Measurements from ENCODE around the gene DVL2.
A peak's percentile ranks its signal among the peaks of the same experiment; 100 is the strongest.

The DVL2 gene

DNA sequence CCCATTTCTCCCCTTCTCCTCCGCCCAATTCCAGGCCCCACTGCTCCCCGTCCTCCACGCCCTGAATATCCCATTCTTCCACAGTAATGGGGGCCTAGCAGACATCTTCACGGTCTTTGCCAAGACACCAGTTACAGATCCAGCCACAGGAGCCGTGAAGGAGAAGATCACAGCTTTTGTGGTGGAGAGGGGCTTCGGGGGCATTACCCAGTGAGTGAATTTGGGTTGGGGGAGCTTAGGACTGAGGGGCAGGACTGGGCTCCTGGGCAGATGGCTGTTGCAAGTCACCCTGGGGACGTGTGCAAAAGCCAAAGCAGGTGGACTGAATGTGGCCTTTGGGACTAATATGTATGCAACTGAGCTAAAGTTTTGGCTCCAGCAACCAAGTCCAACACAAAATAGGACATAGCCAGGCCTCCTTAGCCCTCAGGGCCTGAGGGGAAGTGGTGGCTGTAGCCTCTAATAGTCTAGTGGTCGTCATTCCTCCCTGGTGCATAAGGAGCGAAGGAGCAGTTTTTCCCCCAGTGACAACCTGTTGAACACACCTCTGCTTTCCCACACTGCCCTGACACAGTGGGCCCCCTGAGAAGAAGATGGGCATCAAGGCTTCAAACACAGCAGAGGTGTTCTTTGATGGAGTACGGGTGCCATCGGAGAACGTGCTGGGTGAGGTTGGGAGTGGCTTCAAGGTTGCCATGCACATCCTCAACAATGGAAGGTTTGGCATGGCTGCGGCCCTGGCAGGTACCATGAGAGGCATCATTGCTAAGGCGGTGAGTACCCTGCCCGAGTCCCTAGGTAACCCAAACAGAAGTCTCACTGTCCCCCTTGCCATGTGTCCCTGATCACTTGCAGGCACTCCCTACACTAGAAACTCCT, 12.0 kb downstream of the DVL2 start:
- H3K4me1 ChIP-seq (ENCODE audit: control insufficient read depth, low read depth, low read length) = peaks cover 9% of the 10 kb centered on the region
- H4K5ac ChIP-seq (ENCODE audit: low read length) = no peak overlapping the region
- H3K56ac ChIP-seq (ENCODE audit: low read length) = no peak overlapping the region
- H3K27ac ChIP-seq (ENCODE audit: low read depth, low read length) = no peak overlapping the region
- peaks cover 4% of the 10 kb centered on the region for H3K79me1 ChIP-seq (ENCODE audit: low read length)
- H2BK5ac ChIP-seq (ENCODE audit: low read length) = no peak overlapping the region
- no peak overlapping the region for H2BK120ac ChIP-seq (ENCODE audit: low read depth, low read length)
- H3K4ac ChIP-seq (ENCODE audit: low read depth, low read length) = no peak overlapping the region
- no peak overlapping the region for H3K9ac ChIP-seq (ENCODE audit: low read length)
- no peak overlapping the region for H3K18ac ChIP-seq (ENCODE audit: low read length)
- no peaks in the 10 kb centered on the region for H3K27me3 ChIP-seq (ENCODE audit: insufficient read depth, low read length, poor library complexity)
- no peak overlapping the region for H2BK15ac ChIP-seq (replicated peaks; ENCODE audit: low read depth)
- no peak overlapping the region for H4K8ac ChIP-seq (ENCODE audit: low read depth, low read length)
- WGBS (ENCODE audit: extremely low coverage, insufficient coverage, low lambda C conversion rate) = no CpG with 5 or more reads among the region's 15 CpGs
- H3K4me2 ChIP-seq (ENCODE audit: low read length) = no peak overlapping the region
- H3K4me3 ChIP-seq (ENCODE audit: low read length) = no peak overlapping the region
- DNase-seq = no peak
- H3K79me2 ChIP-seq (ENCODE audit: control insufficient read depth, insufficient read depth, low read length) = no peaks in the 10 kb centered on the region
- no peak overlapping the region for H3K23ac ChIP-seq (ENCODE audit: low read length)
- H3K36me3 ChIP-seq (ENCODE audit: control insufficient read depth, insufficient read depth, low read length) = peaks cover 15% of the 10 kb centered on the region
- no peak overlapping the region for H2AK5ac ChIP-seq (ENCODE audit: low read length)

DNA sequence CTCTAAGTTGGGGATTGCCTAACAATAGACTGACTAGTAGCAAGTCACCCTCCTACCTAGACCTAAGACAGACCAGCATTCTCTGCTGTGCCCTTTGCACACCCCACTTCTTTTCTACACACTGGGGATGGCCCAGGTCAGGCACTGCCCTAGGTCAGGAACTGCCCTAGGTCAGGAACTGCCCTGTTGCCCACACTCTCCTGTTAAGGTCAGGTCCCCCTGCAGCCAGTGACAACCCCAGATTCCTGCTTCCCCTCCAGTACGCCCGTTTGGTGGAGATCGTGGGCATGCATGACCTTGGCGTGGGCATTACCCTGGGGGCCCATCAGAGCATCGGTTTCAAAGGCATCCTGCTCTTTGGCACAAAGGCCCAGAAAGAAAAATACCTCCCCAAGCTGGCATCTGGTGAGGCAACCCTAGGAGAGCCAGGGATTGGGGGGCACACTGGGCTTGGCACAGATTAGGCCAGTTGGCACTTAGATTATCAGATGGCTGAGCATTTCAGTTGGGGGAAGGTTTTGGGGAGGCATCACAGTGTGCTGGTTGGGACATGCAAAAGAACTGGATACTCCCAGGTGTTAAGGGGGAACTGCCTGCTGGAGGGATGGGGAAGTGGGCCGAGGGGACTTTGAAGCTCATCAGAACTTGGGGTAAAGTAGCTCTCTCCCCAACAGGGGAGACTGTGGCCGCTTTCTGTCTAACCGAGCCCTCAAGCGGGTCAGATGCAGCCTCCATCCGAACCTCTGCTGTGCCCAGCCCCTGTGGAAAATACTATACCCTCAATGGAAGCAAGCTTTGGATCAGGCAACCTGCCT, 12.8 kb downstream of the DVL2 start:
- Histone ChIP-seq H2BK120ac (ENCODE audit: low read depth, low read length) (no peak overlapping the region), H3K4me2 (ENCODE audit: low read length) (no peak overlapping the region), H2AK5ac (ENCODE audit: low read length) (no peak overlapping the region), H4K5ac (ENCODE audit: low read length) (no peak overlapping the region), H3K36me3 (ENCODE audit: control insufficient read depth, insufficient read depth, low read length) (peaks cover 12% of the 10 kb centered on the region), H3K18ac (ENCODE audit: low read length) (no peak overlapping the region), H3K9ac (ENCODE audit: low read length) (peak overlapping the region; percentile 70), H3K79me1 (ENCODE audit: low read length) (peaks cover 4% of the 10 kb centered on the region), H3K23ac (ENCODE audit: low read length) (no peak overlapping the region), H3K4me1 (ENCODE audit: control insufficient read depth, low read depth, low read length) (peaks cover 9% of the 10 kb centered on the region), H3K79me2 (ENCODE audit: control insufficient read depth, insufficient read depth, low read length) (peaks cover 4% of the 10 kb centered on the region), H2BK5ac (ENCODE audit: low read length) (no peak overlapping the region), H3K27me3 (ENCODE audit: insufficient read depth, low read length, poor library complexity) (no peaks in the 10 kb centered on the region), H3K4ac (ENCODE audit: low read depth, low read length) (no peak overlapping the region), H2BK15ac (replicated peaks; ENCODE audit: low read depth) (no peak overlapping the region), H3K4me3 (ENCODE audit: low read length) (no peak overlapping the region), H3K27ac (ENCODE audit: low read depth, low read length) (no peak overlapping the region), H4K8ac (ENCODE audit: low read depth, low read length) (no peak overlapping the region), H3K56ac (ENCODE audit: low read length) (no peak overlapping the region)
- WGBS (ENCODE audit: extremely low coverage, insufficient coverage, low lambda C conversion rate) = no CpG with 5 or more reads among the region's 10 CpGs
- no peak for DNase-seq

GRCh38 chr17:7220593-7221277, 13.6 kb downstream of the DVL2 start:
- H2BK5ac ChIP-seq (ENCODE audit: low read length) = no peak overlapping the region
- H3K4me3 ChIP-seq (ENCODE audit: low read length) = peak overlapping the region; percentile 40
- H3K4me1 ChIP-seq (ENCODE audit: control insufficient read depth, low read depth, low read length) = peaks cover 14% of the 10 kb centered on the region
- no peak overlapping the region for H2BK15ac ChIP-seq (replicated peaks; ENCODE audit: low read depth)
- peak overlapping the region; percentile 90 for H3K56ac ChIP-seq (ENCODE audit: low read length)
- peak overlapping the region; percentile 83 for H3K4me2 ChIP-seq (ENCODE audit: low read length)
- H3K79me1 ChIP-seq (ENCODE audit: low read length) = peaks cover 5% of the 10 kb centered on the region
- H3K4ac ChIP-seq (ENCODE audit: low read depth, low read length) = no peak overlapping the region
- H3K18ac ChIP-seq (ENCODE audit: low read length) = no peak overlapping the region
- peak overlapping the region; percentile 6 for H2AK5ac ChIP-seq (ENCODE audit: low read length)
- DNase-seq = peak; percentile 75
- no peak overlapping the region for H3K23ac ChIP-seq (ENCODE audit: low read length)
- H2BK120ac ChIP-seq (ENCODE audit: low read depth, low read length) = no peak overlapping the region
- H3K9ac ChIP-seq (ENCODE audit: low read length) = peak overlapping the region; percentile 70
- no peak overlapping the region for H4K5ac ChIP-seq (ENCODE audit: low read length)
- no CpG with 5 or more reads among the region's 11 CpGs for WGBS (ENCODE audit: extremely low coverage, insufficient coverage, low lambda C conversion rate)
- H4K8ac ChIP-seq (ENCODE audit: low read depth, low read length) = no peak overlapping the region
- peak overlapping the region; percentile 50 for H3K27ac ChIP-seq (ENCODE audit: low read depth, low read length)
- peaks cover 10% of the 10 kb centered on the region for H3K36me3 ChIP-seq (ENCODE audit: control insufficient read depth, insufficient read depth, low read length)
- H3K27me3 ChIP-seq (ENCODE audit: insufficient read depth, low read length, poor library complexity) = no peaks in the 10 kb centered on the region
- peaks cover 7% of the 10 kb centered on the region for H3K79me2 ChIP-seq (ENCODE audit: control insufficient read depth, insufficient read depth, low read length)

DNA sequence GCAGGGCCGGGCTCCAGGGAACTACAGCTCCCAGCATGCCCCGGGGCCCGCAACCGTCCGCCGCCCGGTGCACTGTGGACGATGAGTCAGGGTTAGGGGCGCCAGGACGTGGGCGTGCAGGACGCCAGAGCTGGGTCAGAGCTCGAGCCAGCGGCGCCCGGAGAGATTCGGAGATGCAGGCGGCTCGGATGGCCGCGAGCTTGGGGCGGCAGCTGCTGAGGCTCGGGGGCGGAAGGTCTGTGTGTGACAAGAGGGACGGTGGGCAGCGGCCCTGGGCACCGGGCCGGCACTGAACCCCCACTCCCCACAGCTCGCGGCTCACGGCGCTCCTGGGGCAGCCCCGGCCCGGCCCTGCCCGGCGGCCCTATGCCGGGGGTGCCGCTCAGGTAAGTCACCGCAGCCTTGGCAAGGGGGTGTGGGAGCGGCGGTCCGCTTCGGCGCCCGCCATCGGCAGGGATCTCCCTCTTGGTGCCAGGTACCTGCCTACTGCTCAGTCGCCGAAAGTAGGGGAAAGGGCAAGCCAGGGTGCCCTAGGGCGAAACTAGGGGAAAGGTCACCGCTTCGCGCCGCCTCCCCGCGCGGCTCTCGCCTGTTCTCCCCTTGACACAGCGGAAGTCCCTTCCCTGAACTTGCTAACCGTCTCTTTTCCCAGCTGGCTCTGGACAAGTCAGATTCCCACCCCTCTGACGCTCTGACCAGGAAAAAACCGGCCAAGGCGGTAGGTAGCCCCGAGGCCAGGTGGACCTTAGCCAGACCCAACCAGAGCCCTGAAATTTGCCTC, 14.3 kb downstream of the DVL2 start, which contains the start of the genes ACADVL and DLG4:
Gene ACADVL, plus strand, starts transcription at position 127 of the 781 bp plus-strand sequence. Its CDS starts 47 bp downstream, at position 174.
Gene DLG4, minus strand, starts transcription at position 25 of the 781 bp plus-strand sequence.
- no CpG with 5 or more reads among the region's 63 CpGs for WGBS (ENCODE audit: extremely low coverage, insufficient coverage, low lambda C conversion rate)

GRCh38 chr17:7219229-7219811, 15.0 kb downstream of the DVL2 start:
- Histone ChIP-seq H3K4me2 (ENCODE audit: low read length) (peak overlapping the region; percentile 25), H3K18ac (ENCODE audit: low read length) (no peak overlapping the region), H3K79me1 (ENCODE audit: low read length) (peaks cover 5% of the 10 kb centered on the region), H3K9ac (ENCODE audit: low read length) (peak overlapping the region; percentile 61), H3K4ac (ENCODE audit: low read depth, low read length) (no peak overlapping the region), H2BK15ac (replicated peaks; ENCODE audit: low read depth) (no peak overlapping the region), H3K27ac (ENCODE audit: low read depth, low read length) (no peak overlapping the region), H4K5ac (ENCODE audit: low read length) (peak overlapping the region; percentile 50), H3K36me3 (ENCODE audit: control insufficient read depth, insufficient read depth, low read length) (peaks cover 10% of the 10 kb centered on the region), H3K23ac (ENCODE audit: low read length) (no peak overlapping the region), H3K4me3 (ENCODE audit: low read length) (no peak overlapping the region), H2BK5ac (ENCODE audit: low read length) (no peak overlapping the region), H3K27me3 (ENCODE audit: insufficient read depth, low read length, poor library complexity) (no peaks in the 10 kb centered on the region), H4K8ac (ENCODE audit: low read depth, low read length) (no peak overlapping the region), H2AK5ac (ENCODE audit: low read length) (no peak overlapping the region), H3K79me2 (ENCODE audit: control insufficient read depth, insufficient read depth, low read length) (peaks cover 7% of the 10 kb centered on the region), H3K56ac (ENCODE audit: low read length) (peak overlapping the region; percentile 82), H3K4me1 (ENCODE audit: control insufficient read depth, low read depth, low read length) (peaks cover 14% of the 10 kb centered on the region), H2BK120ac (ENCODE audit: low read depth, low read length) (no peak overlapping the region)
- DNase-seq = no peak
- no CpG with 5 or more reads among the region's 12 CpGs for WGBS (ENCODE audit: extremely low coverage, insufficient coverage, low lambda C conversion rate)

More for the DNA sequence above, 14.3 kb downstream of the DVL2 start, which contains the start of the genes ACADVL and DLG4:
- H3K4me3 ChIP-seq (ENCODE audit: low read length) = peak within 1 kb of the TSS; percentile 40
- peaks cover 10% of the 10 kb centered on the region for H3K36me3 ChIP-seq (ENCODE audit: control insufficient read depth, insufficient read depth, low read length)
- H3K79me2 ChIP-seq (ENCODE audit: control insufficient read depth, insufficient read depth, low read length) = peaks cover 7% of the 10 kb centered on the region
- H2BK5ac ChIP-seq (ENCODE audit: low read length) = no peak within 1 kb of the TSS
- H3K56ac ChIP-seq (ENCODE audit: low read length) = peak within 1 kb of the TSS; percentile 90
- H3K23ac ChIP-seq (ENCODE audit: low read length) = no peak within 1 kb of the TSS
- H3K4me1 ChIP-seq (ENCODE audit: control insufficient read depth, low read depth, low read length) = peaks cover 14% of the 10 kb centered on the region
- peak within 1 kb of the TSS; percentile 50 for H3K27ac ChIP-seq (ENCODE audit: low read depth, low read length)
- peaks cover 5% of the 10 kb centered on the region for H3K79me1 ChIP-seq (ENCODE audit: low read length)
- peak; percentile 90 for DNase-seq
- peak within 1 kb of the TSS; percentile 70 for H3K9ac ChIP-seq (ENCODE audit: low read length)
- H2BK120ac ChIP-seq (ENCODE audit: low read depth, low read length) = no peak within 1 kb of the TSS
- H3K4ac ChIP-seq (ENCODE audit: low read depth, low read length) = peak within 1 kb of the TSS; percentile 23
- H2AK5ac ChIP-seq (ENCODE audit: low read length) = peak within 1 kb of the TSS; percentile 6
- H3K18ac ChIP-seq (ENCODE audit: low read length) = no peak within 1 kb of the TSS
- H2BK15ac ChIP-seq (replicated peaks; ENCODE audit: low read depth) = no peak within 1 kb of the TSS
- H4K5ac ChIP-seq (ENCODE audit: low read length) = peak within 1 kb of the TSS; percentile 50
- H4K8ac ChIP-seq (ENCODE audit: low read depth, low read length) = no peak within 1 kb of the TSS
- peak within 1 kb of the TSS; percentile 83 for H3K4me2 ChIP-seq (ENCODE audit: low read length)
- no peaks in the 10 kb centered on the region for H3K27me3 ChIP-seq (ENCODE audit: insufficient read depth, low read length, poor library complexity)

Measured in mesendoderm (in vitro differentiated cells).